GM19023 (cell line): ENCODE data around the gene KCTD5.
"Not testable (repeated sequence)": the region's sequence is repeated elsewhere in the genome, so short reads cannot be mapped to it uniquely, and the experiment has no call there.

Experiments
- ATAC-seq: cut with Tn5 transposase; IDR thresholded peaks from one replicate; pipeline ENCODE4 v1.9.1; 2021; ENCODE audit warnings: mild to moderate bottlenecking, moderate library complexity; ENCODE audit not compliant: unreplicated experiment

The KCTD5 gene, protein sequence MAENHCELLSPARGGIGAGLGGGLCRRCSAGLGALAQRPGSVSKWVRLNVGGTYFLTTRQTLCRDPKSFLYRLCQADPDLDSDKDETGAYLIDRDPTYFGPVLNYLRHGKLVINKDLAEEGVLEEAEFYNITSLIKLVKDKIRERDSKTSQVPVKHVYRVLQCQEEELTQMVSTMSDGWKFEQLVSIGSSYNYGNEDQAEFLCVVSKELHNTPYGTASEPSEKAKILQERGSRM

DNA sequence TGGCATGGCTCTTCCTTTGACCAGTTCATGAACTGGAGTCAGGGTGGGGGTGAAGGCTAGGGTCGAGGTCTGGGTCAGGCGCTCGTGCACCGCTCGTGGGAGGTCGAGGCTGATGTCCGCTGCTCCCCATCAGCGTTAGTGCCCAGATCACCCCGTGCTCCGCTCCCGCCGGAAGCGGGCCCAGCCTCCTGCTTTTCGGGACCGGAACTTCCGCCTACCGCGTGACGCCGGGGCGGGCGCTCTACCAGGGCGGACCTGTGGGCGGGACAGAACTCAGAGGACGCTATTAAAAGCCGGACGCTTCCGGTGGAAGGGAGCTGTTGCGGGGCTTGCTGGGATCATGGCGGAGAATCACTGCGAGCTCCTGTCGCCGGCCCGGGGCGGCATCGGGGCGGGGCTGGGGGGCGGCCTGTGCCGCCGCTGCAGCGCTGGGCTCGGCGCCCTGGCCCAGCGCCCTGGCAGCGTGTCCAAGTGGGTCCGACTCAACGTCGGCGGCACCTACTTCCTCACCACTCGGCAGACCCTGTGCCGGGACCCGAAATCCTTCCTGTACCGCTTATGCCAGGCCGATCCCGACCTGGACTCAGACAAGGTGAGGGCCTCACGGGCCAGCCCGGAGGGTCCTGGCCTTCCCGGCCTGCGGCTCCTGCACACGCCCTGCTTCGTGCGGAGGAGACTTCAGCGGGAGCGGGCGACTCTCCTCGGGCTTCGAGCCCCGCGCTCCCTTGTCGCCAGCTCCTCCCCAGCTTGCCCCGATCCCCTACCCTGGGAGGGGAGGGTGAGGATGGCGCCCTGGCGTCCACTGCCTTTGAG is at the start of gene KCTD5:
KCTD5 (plus strand) TSS at position 315 of the 813 bp plus-strand sequence; CDS start at position 341, 26 bp downstream.
- peak; percentile 73 for ATAC-seq

DNA sequence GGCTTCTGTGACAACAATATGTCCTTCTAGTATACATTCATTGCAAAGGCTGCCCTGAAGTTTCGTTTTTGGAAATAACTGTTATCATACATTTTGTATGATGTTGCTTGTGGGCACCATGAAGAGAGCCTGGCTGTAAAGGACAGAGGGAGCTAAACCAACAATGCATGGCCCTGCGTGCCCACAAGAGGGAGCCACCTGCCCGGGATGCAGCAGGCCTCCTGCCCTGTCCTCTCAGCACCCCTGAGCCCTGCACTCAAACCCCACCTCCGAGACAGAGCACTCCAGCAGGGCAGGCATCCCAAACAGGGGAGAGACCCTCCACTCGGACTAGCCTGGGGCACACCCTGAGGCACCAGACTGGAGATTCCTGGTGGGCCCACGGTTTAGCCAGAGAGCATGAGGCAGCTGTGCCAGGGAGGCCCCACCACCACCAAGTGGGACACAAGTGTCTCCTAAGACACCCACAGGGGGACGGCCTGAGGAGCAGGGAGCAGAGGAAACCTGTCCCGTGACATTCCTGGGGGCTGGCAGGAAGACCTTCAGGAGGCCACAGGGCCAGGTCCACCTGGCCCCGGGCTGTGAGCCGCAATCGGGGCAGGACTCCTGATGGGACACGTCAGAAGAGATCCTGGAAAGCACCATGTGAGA is 43.1 kb upstream of the KCTD5 start:
- ATAC-seq: not testable (repeated sequence)

DNA sequence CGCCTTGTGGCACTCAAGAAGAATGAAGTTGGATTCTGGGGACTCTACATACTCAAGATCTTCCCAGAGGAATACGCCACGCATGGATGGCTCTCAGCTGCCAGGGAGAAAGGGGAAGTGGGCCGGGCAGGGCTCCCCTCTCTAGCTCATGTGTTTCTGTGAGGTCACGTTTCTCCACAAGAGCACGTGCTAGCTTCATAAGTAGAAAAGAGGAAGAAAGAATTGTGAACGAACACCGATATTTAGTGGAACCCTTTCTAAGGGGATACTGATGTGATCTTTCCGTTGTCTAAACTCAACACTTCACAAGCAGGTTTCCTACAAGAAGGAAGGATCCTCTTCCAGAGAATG is 42.6 kb upstream of the KCTD5 start:
- ATAC-seq: not testable (repeated sequence)

DNA sequence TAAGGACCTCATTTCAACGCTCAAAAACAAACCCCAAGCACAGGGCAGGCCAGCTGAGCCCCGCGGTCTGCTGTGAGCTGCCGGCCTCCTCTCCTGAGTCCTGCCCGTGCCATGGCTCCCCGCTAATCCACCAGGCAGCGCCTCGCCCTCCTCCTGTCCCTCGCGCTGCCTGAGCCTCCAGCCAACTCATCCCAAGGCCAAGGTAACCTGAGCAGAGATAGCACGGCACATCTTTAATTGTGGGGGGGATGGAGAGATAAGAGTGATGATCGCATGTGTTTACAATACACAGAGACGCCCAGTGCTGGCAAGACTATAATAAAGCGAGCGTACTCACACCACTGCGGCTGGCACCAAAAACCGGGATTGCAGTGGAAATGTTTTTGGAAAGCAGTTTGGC is 39.8 kb upstream of the KCTD5 start:
- not testable (repeated sequence) for ATAC-seq

DNA sequence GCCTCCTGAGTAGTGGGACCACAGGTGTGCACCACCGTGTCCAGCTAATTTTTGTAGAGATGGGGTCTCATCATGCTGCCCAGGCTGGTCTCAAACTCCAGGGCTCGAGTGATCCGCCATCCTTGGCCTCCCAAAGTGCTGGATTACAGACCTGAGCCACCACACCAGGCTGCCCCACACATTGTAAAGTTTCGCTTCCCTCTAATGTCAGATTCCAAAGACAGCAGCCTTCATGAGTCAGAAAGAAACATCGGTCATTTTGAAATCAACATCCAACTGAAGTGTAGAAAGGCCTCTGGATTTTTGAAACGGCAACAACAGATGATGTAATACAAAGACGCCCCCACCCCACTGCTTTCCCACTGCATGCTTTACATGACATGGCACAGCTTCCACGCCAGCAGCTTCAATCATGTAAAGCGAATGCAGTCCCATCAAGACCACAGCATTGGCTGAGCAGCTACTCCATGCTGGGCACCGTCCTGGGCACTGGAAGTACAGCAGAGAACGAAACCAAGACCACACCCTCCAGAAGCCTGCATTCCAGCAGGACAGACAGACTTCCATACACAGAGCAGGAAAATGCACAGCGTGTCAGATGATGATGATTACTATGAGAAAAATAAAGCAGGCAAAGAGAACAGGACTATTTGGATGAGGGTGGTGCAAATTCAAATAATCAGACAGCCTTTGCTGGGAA is 37.4 kb upstream of the KCTD5 start:
- ATAC-seq: not testable (repeated sequence)

DNA sequence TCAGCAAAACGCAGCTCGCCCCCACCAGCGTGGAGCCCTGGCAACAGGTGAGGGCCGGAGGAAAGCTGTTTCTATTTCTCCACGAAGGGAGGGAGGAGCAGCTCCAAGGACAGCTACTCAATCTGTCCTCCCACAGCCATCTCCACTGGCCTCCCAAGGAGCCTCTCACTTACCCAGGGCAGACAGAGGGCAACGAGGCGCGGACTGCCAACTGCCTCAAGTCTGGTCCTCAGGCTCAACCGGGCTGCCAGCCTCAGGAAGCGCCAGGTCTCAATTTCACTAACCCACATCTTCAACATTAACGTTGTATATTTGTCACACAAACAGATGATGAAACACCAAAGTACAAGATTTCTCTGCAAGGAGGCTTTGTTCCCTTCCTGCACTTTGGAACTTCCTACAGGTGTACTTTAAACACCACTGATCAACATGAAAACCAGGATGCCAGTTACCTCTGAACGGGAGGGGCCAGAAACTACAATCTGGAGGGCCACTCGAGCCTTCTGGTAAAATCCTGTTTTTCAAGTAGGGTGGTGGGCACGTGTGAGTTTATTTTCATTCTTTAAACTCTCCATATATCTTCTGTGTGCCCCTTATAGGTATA is 31.0 kb upstream of the KCTD5 start:
- ATAC-seq: not testable (repeated sequence)

DNA sequence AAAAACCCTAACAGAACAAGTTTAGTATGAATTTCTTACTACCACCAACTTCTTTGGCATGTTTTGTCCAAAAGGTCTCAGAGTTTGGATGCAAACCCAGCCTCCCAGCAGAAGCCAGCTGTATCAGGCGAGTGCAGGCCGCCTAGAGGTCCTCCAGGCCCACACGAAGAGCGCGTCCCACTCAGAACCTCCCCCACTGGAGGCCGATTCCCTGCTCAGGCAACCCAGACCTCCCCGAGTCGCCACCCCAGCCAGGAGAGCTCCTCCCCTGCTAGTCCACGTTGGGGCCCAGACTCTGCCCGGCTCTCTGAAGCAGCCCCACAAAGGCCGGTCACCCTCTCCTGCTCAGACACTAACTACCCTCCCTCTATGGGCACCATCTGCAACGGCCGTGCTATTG is 28.4 kb upstream of the KCTD5 start:
- ATAC-seq: not testable (repeated sequence)

DNA sequence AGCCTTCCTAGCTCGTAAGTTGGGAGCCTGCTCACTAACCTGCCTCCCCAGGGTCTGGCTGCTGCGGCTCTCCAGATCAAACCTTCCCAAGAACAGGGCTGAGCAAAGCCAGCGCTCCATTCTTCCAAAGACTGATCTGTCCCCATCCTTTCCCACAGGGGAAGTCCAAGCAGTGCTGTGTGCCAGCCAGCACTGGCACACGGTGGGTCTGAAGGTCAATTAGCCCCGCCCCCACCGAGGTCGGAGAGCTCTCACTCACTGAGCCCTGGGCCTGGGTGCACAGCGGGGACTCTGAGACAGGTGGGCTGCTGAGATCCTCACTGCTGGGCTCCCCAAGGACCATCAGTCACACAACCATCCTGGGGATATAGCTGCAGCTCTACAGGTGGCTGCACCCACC is 27.4 kb upstream of the KCTD5 start:
- not testable (repeated sequence) for ATAC-seq

DNA sequence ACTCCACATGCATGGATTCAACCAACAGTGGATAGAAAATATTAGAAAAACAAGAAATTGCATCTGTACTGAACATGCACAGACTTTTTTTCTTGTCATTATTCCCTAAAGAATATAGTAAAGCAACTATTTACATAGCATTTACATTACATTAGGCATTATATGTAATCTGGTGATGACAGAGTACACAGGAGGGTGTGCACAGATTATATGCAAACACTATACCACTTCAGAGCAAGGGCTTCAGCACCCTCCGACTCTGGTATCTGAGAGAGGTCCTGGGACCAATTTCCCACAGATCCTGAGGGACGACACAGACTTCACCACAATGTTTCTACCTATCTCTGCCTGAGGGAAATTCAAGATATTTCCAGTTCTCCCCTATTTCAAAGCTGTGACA is 25.3 kb upstream of the KCTD5 start:
- no peak for ATAC-seq

DNA sequence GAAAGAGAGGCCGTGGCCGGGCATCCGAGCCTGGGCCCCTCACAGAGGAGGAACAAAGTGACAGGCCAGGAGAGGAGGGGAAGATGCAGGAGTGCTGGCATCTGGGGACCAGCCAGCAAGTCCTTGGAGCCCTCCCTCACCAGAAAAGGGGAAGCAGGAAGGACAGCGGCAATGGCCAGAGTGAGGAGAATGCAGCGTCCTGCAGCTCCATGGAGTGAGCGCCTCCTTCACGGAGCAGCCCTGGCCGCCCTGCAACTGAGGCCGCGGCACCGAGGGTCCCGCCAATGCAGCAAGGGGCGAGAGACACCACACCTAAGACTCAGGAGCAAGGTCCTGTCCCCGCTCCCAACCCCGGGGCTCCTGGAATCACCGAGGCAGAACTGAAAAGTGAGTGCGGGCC is 24.5 kb upstream of the KCTD5 start:
- ATAC-seq: not testable (repeated sequence)

DNA sequence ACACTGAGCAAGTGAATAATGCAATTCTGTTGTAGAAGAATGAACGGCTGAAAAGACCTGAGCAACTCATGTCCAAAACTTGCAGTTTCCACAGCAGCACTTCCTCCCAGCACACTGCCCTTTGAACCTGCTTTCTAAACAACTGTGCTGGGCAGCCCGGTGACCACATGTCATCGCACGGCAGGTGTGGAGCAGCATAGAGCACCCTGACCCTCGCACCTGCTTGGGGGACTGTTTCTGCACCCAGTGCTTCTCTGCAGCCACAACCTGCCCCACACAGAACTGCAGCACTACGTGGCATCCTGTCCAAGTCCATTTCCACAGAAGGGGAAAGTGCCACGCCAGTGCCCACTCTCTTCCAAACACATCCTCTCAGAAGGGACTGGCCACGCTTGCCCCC is 22.8 kb upstream of the KCTD5 start:
- not testable (repeated sequence) for ATAC-seq

DNA sequence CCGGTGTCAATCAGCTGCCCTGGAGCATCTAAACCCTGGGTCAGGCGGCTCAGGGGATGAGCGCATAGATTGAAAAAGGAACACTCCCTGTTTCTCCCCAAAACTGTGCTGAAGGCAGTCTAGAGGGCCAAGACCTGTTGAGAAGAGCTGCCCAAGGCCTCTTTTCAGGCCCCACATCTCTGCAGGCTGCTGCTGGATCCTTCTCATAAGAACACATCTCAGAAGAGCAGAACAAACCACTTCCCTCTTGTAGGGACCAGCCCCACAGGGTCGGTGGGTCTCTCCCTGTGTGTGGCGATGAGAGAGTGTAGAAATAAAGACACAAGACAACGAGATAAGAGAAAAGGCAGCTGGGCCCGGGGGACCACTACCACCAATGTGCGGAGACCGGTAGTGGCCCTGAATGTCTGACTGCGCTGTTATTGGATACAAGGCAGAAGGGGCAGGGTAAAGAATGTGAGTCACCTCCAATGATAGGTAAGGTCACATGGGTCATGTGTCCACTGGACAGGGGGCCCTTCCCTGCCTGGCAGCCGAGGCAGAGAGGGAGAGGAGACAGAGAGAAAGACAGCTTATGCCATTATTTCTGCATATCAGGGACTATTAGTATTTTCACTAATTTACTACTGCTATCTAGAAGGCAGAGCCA is 22.2 kb upstream of the KCTD5 start:
- not testable (repeated sequence) for ATAC-seq

DNA sequence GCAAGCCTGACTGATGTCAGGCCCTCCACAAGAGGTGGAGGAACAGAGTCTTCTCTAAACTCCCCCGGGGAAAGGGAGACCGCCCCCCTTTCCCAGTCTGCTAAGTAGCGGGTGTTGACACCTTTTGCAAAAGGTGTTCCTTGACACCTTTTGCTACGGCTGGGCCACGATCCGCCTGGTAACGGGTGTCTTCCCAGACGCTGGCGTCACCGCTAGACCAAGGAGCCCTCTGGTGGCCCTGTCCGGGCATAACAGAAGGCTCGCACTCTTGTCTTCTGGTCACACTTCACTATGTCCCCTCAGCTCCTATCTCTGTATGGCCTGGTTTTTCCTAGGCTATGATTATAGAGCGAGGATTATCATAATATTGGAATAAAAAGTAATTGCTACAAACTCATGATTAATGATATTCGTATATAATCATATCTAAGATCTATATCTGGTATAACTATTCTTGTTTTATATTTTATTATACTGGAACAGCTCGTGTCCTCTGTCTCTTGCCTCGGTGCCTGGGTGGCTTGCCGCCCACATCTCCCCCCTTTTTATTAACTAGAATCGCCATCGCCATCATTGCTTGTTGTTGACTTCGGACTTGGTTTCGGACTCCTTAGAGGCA is 21.5 kb upstream of the KCTD5 start:
- ATAC-seq: not testable (repeated sequence)

DNA sequence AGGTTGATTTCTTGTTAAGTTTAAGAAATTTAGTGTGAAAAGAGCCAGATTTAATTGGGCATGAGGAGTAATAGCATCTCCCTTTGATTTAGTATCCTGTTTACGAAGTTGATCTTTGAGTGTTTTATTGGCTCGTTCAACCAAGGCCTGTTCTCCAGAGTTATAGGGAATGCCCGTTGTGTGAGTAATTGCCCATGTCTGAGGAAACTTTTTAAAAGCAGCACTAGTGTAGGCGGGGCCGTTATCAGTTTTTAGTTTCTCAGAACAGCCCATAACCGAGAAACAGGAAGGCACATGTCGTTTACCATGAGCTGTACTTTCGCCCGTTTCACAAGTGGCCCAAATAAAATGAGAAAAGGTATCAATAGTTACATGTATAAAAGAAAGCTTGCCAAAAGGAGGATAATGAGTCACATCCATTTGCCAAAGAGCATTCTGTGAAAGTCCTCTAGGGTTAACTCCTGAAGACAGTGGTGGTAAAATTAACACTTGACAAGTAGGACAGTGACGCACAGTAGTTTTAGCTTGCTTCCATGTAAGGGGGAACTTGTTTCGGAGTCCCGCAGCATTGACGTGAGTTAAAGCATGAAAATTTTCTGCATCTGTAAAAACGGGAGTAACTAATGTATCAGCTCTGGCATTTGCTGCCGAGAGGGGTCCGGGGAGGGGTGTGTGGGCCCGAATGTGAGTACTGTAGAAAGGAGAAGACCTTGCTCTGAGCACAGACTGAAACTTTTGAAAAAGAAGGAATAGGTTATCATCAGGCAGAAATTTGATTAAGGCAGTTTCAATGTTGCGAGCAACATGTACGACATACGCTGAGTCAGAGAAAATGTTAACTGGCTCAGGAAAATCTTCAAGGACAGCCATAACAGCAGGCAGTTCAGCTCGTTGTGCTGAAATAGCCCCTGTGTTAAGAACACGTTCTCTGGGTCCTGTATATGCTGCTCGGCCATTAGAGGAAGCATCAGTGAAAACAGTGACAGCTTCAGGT is 18.5 kb upstream of the KCTD5 start:
- ATAC-seq: no peak

DNA sequence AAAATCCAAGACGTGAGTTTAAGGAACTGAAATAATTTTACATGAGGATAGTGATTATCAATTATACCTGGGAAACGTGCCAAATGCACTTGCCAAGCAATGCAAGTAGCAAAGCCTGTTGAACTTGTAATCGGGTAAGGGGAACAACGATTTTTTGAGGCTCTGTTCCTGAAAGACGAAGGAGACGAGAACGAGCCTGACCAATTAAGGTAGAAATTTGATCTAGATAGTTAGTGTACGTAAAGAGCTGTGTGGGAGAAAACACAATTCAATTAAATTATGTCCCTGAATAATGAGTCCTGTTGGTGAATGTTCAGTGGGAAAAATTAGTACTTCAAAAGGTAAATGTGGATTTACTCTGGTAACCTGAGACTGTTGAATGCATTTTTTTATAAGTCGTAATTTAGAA is 17.7 kb upstream of the KCTD5 start:
- no peak for ATAC-seq

DNA sequence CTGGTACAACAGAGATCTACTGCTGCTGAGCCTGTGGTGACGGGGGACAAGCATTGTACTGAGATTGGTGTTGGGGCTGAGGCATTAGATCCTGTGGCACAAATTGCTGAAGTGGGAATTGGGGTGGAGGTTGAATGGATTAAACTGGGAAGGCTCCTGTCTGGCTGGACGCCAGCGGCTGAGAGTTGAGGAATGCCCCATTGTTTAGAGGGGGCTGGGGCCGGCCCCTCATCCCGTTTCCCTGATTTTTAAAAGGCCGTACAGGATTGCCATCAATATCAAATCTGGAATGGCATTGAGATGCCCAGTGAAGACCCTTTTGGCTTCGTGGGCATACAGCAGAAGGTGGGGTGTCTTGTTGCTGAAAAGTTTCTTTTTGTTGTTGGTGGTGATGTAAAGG is 15.7 kb upstream of the KCTD5 start:
- not testable (repeated sequence) for ATAC-seq

DNA sequence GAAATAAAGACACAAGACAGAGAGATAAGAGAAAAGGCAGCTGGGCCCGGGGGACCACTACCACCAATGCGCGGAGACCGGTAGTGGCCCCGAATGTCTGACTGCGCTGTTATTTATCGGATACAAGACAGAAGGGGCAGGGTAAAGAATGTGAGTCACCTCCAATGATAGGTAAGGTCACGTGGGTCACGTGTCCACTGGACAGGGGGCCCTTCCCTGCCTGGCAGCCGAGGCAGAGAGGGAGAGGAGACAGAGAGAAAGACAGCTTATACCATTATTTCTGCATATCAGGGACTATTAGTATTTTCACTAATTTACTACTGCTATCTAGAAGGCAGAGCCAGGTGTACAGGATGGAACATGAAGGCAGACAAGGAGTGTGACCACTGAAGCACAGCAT is 12.7 kb upstream of the KCTD5 start:
- not testable (repeated sequence) for ATAC-seq

DNA sequence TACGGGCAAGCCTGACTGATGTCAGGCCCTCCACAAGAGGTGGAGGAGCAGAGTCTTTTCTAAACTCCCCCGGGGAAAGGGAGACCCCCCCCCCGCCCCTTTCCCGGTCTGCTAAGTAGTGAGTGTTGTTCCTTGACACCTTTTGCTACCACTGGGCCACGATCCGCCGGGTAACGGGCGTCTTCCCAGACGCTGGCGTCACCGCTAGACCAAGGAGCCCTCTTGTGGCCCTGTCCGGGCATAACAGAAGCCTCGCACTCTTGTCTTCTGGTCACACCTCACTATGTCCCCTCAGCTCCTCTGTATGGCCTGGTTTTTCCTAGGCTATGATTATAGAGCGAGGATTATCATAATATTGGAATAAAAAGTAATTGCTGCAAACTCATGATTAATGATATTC is 12.3 kb upstream of the KCTD5 start:
- ATAC-seq: not testable (repeated sequence)

DNA sequence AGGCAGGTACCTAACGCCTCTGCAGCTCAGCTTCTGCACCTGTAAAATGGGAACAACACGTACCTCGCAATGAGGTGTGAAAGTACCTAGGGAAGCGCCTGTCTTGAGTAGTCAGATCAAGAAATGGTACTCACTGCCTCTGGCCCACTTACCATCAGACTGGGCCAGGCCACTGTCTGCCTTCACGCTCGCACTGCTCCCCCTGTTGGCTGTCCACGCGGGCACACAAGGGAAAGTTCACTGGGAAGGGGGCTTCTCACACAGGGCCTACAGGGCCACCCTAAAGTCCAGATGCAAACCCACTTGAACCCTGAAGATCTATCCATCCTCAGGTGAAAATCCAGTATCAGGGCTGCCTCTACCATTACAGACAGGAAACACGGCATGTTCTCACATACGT is 11.1 kb upstream of the KCTD5 start:
- not testable (repeated sequence) for ATAC-seq
